NCI-H748 (cell line): ENCODE results near the gene NDUFB6.
A peak's percentile ranks its signal among the peaks of the same experiment; 100 is the strongest.
"Not testable (repeated sequence)": the region's sequence is repeated elsewhere in the genome, so short reads cannot be mapped to it uniquely, and the experiment has no call there.

Experiments used
- DNase-seq: peaks from one replicate; lab custom pipeline; 2025; ENCODE audit not compliant: unreplicated experiment; lab: John Stamatoyannopoulos, UW

Gene NDUFB6

DNA sequence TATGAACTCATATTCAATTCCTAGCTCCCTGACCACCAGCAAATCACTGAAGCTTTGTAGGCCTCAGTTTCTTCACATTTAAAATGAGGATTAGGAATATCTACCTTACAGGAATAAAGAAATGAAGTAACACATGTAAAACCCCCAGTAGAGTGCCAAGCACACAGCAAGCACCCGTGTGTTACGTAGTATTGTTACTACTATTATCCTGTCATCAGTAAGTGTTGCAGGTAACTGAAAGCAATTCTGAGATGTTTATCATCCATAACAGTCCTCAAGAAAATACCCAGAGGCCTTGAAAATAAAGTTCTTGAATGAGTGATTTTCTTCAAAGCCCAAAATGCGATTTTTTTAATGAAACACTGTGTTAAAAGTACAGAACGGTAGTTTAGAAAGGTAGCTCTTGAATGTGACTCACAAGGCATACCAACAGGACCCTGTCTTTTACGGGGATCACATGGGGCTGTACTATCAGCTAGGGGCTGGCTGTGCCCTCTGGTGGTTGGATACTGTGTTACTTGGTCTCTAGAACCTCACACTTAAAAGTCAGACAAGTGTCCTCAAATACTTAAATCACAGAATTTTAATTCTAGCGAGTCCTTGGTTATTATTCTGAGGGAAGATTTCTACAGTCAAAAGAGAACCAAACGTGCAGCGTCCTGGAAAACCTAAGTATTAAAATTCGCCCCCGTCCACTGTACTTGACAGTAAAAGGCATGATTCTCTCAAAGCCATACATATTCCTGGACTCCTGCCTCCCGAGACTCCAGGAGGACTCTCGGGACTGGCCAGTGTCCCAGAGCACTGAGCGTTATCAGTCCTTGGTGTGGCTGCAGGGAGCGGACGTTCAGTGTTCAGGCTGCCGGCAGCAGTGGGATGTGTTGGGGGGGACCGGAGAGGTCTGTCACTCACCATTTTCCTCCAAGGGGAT, 725 bp downstream of the NDUFB6 start:
- peak; percentile 79 for DNase-seq

DNA sequence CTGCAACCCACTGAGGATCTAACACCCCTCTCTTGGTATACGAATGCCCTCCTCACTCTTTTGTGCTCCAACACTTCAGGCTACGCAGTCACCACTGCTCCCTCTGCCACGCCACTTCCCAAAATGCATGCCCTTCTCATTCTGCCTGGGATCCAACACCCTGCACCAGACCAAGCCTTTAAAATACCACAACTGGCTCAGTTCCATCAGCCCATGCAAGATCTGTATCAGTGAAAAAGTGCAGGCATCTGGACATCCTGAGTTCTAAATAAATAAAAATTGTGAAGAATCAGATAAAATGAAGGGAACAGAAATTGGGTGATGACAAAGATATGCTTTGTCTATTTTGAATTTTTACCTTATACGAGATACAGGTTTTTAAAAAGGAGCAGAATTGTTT, 2.7 kb downstream of the NDUFB6 start:
- DNase-seq = no peak

DNA sequence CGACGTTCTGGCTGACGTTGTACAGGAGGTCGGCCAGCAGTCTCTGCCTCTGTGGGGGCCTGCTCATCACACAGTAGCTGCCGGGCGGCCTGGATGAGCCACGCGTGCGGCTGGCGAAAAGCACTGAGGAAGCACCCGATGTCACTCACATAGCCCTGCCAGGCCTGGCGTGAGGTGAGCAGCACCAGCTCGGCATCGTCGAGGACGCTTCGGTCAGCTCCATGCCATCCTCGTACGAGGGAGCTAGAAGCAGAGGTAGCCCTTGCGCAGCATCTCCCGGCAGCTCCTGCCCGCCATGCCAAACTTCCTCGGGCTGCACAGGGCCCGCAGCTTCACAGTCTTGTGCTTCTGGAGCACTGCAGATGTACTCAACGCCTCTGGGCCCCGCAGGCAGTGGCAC, 6.2 kb downstream of the NDUFB6 start:
- no peak for DNase-seq

DNA sequence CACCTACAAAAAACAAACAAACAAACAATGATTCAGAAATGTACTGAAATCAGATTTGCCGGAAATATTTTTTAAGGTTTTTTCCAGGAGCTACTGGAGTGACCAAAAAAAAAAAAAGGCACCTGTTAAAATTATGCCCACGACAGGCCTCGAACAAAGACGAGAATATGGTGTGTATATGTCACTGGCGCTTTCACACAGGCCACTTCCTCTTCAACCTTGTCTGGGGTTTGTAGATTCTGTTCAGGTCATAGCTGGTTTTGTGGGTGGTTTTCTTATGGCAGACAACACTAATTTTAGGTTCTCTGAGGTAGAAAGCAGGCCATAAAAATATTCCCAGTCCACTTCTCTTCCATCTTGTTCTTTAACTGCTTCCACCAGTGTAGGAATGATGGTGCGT, 7.0 kb downstream of the NDUFB6 start:
- no peak for DNase-seq

DNA sequence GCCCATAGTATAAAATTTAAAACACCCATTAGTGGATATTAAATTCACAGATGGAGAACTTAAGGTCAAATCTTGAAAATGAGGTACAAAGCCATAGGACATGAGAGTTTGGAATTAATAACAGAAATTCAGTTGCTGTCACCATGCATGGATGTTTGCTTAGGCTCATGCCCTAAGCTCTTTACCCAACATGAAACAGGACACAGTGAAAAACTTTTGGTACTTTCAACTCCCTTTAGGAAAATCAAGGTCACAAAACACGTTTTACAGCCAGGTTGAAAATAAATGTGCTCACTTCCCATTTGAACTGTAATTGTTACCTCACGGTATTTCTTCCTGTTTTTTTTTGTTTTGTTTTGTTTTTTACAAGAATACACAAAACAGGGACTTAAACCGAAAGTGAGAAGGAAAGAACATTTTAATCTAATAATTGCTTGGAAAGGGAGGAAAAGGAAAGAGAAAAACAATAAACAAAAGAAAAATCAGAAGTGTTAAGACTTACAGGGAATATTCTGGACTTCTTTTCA, 14.5 kb downstream of the NDUFB6 start:
- no peak for DNase-seq

DNA sequence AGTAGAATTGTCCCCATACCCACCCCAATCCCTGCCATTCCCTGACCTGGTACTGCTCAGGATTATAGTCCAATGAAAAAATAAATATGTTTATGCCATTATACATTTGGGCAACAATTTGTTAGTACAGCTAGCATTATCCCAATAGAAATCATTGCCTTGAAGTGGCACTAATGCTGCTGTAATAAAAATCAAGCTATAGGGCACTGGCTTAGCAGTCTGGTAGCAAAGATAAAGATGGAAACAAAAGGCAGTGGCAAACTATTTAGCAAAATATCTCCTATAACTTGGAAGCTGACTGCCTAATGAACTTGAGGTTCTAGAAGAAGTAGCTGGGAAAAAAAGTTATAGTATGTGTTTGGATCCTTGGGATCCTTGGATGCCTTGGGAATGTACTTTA, 18.4 kb downstream of the NDUFB6 start:
- no peak for DNase-seq

DNA sequence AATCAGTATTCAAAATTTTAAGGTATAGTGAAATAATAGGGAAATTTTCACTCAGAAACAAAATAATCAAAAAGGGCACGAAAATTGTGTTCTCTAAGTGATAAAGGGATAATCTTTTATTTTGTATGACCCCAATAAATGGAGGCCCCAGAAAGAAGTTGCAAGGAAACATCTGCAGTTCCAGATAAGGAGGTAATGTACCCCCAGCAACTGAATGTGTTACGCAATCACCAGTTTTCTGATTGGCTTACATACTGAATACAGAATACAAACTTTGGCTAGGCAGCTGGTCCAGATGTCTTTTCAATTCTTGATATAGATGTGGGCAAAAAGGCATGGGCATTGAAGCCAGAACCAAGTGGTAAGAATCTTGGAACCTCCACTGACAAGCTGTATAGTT, 18.9 kb downstream of the NDUFB6 start:
- no peak for DNase-seq

DNA sequence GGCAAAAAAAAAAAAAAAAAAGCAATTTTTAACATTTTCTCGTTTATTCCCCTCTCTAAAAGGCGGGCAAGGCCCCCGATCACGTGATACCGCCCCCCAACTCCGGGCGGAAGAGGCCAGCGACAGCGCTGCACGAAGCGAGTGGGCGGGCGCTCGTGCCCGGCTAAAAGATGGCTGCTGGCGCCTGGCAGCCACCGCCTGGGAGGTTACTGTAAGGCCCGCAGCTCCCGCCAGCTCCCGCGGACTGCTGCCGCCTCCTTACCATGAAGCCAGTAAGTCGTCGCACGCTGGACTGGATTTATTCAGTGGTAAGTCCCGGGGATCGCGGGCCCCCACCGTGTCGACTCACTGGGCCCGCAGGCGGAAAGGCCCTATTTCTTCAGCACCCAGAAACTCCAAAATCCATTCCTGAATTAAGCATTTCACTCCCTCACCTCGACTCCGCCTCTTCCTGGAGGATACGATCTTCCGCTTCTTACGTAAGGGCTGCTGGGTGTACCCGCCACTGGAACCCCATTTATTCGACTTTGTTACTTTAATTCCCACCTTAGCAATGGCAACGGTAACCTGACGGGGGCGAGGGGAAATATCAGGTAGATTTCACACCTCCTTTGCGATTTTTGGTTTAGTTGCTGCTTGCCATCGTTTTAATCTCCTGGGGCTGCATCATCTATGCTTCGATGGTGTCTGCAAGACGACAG, 20.6 kb downstream of the NDUFB6 start, which contains the start of the genes SMIM27 and TOPORS:
TSS of gene SMIM27 (plus strand) at position 156 of the 701 bp plus-strand sequence. CDS start at position 264, 108 bp downstream.
TSS of gene TOPORS (minus strand) at position 415 of the 701 bp plus-strand sequence. CDS start at position 265, 150 bp downstream.
- peak; percentile 96 for DNase-seq

DNA sequence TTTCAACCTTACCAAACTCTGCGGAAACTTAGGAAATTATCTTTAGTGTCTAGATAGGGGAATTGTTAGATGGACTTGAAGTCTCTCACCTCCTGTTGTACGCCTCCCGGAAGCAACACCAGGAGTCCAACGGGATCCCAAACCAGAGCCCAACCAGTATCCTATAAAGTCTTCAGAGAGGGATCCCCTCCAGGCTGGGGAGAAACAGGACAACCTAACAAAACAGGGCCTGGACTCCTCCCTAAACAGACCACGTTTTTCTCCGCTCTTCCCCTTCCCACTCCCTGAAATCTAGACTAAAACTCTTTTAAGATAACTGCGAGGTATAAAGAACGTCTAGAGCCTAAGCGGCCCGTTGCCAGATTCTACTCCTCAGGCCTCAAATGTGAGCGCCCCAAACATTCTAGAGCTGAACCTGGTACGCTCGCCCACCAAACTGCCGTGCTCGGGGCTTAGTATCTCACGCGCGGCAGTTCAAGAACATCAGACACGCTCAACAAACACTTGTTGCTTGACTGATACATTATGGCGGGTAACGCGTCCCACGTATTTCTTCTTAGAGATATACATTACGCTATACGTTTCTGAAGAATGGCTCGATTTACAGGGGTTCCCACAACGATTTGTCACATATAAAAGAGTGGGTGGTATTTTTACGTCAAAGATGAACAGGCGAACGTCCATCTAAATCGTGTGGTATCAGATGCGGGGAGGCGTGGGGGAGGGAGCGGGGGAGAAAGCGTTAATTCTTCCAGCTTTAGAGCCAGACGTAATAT, 21.5 kb downstream of the NDUFB6 start:
- DNase-seq = peak; percentile 79

DNA sequence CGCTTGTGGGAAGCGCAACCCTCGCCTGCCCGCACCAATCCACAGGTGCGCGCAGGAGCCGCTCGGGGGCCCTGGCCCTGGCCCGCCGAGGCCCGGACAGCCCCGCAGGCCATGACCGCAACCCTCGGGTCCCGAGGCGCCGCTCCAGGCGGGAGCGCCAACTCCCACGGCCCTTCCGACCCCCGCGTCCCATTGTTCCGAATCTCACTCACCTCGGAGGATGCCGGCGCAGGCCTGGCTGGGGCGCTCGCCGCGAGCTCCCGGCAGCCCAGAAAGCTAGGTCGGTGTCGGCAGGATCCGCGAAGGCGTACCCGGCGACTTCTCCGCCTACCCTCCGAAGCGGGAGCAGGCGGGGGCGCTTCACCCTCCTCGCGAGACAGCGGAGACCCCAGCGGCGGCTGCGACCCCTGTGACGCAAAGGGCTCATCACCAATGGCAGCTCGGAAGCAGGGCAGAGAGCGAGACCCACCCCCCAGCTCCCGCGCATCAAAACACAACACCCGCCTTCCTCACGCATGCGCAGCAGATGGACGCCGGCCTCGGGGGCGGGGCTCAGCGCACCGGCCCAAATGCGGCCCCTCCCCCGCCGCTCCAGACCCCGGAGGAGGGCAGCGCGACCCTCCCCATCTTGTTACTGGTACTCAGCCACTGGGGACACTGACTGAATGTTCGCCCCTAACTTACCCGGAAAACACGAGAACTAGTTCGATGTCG, 22.2 kb downstream of the NDUFB6 start:
- DNase-seq = peak; percentile 97

DNA sequence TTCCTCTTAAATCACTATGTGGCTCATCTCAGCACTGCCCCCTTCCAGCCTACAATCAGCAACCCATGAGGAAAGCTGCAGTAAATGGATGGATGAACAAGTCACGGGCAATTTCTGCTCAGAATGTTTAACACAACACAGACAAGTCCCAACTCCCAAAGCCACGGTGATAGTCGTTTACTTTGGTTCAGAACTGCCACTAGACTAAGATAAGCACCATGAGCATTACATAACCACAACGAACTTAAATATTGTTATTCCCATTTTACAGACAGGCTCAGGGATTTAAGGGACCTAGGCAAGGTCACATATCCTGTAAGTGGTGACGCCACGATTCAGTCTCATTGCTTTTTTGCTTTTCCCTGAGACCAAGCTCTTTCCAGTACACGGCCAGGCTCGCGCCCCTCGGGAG, 22.8 kb downstream of the NDUFB6 start:
- DNase-seq = peak; percentile 55

DNA sequence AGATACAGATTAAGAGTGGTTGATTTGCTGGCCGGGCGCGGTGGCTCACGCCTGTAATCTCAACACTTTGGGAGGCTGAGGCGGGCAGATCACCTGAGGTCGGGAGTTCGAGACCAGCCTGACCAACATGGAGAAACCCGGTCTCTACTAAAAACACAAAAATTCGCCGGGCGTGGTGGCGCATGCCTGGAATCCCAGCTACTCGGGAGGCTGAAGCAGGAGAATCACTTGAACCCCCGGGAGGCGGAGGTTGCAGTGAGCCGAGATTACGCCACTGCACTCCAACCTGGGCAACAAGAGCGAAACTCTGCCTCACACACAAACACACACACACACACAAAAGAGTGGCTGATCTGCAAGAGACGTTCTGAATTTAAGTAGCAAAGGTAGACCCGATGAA, 24.7 kb downstream of the NDUFB6 start:
- DNase-seq = not testable (repeated sequence)

DNA sequence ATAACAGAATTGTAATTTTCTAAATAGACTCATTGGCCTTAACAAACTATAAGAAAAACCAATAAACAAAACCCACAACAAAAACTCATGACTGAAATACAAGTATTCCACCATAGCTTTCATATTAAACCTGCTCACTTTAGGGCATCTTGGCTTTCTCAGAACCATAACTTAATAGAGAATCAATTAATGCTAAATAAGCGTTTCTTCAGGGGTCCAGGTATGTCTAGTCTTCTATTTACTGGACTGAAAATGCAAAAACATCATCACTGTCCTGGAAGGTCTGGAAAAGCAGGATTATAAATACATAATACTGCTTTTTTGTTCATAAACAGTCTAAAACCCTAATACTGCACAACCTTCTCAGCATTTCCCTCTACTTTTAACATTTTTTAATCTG, 27.1 kb downstream of the NDUFB6 start:
- no peak for DNase-seq

DNA sequence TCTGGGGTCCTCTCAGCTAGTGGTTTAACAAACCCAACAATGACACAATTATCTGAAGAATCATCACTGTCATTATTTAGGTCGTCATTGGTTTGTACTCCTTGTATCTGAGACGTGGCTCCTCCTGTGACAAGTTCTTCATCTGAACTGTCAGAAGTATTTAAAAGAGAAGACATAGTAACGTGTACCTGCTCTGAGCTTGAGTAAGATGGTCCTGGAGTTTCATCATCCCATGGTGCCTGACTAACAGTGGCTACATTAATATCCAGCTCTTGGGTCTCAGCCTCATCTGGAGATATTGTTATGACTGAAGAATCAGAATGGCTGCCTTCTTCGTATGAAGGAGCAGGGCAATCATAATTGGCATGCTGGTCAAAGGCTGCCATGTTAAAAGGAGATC, 29.9 kb downstream of the NDUFB6 start:
- no peak for DNase-seq

DNA sequence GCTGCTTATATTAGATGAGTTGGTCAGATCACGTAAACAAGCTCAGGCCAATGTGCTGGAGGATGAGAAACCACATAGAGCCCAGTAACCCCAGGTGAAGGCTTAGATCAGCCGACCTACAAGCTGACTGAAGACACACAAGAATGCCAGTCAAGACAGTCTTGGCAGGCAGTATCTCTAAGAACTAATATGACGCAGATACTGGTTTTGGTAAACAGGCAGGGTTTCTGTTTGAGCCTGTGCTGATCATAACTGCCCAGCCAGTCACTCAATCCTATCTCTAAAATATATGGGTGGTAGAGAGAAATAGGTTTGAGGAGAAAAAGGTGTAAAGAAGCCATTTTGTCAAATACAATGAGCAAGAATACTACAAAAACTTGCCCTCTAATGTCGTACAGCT, 39.1 kb downstream of the NDUFB6 start:
- DNase-seq = no peak

DNA sequence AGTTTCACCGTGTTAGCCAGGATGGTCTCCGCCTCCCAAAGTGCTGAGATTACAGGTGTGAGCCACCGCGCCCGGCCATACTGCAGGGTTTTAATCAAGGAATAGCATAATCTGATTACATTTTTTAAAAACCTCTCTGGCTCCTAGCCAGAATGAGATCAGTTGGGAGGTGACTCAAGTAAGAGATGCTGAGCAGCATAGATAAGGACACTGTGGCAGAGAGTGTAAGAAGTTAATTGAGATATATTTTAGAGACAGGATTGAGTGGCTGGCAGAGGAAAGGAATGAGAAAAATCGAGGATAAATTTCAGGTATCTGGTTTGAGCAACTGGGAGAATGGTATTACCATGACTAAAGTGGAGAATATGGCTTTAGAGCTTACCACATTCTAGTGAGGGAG, 39.6 kb downstream of the NDUFB6 start:
- DNase-seq = no peak

DNA sequence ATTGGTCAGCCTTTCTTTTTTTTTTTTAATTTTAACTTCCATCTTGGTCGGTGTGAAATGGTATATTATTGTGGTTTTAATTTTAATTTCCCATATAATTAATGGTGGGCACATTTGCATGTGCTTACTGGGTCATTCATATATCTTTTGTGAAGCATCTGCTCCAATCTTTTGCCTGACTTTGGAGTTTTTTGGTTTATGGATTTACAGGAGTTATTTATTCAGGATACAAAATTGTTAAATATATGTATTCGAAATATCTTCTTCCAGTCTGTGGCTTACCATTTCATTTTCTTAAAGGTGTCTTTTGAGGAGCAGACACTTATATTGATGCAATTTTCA, 46.3 kb downstream of the NDUFB6 start:
- no peak for DNase-seq

DNA sequence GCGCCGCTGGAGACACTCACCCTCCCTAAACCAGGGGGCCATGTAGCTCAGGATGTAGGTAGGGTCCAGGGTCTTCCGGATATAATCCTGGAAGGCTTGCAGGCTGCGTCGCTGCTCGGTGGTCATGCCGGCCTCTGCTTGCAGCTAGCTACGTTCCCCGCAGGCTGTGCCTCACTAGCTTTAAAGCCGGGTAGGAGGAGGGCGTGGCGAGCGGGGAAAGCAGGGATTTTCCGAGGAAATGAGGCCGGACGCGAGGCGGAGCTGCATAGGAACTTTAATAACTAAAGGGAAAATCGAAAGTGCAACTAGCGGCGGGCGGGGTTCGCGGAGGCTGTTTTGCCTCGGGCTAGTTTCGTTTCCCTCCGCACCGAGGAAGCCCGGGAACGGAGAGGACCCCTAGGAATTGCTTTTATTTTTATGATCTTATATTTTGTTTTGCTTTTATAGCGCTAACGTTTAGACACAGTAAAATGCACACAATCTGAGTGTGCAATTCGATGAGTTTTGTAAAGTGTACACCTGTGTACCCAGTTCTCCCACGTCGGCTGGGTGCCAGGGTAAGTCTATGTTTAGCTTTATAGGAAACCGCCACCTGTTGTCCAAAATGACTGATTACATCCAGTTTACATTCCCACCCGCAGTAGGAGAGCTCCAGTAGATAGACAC, 46.8 kb downstream of the NDUFB6 start, which contains the start of gene RIGI:
TSS of gene RIGI (minus strand) at position 156 of the 666 bp plus-strand sequence. CDS start at position 126, 30 bp downstream.
- peak; percentile 96 for DNase-seq

DNA sequence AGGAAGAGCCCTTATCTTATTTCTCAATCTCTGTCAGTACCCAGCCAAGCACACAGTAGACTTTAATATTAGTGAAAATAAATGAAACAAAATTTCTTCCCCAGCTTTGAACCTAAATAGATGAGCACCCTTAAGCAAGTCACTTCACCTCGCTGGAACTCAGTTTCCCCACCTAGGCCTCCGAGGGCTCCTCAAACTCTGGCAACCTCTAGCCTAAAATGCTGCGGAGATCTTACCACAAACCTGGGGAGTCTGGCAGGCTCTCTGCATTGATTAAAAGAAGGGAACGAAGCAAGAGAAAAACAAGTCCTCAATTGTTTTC, 47.3 kb downstream of the NDUFB6 start:
- DNase-seq = no peak
